ENCODE results near the gene CENPL. TPM values are rescaled to one million over a fixed set of nuclear protein-coding genes. Genes with fewer than 3 reads are reported as not detected.
A peak's percentile ranks its signal among the peaks of the same experiment; 100 is the strongest.

The CENPL gene
- total and polyA plus RNA-seq, 9 of the 15 experiments (the other 6 are each of a cell fraction or from before 2014, with no cell fraction given) = 33.0 to 52.7 (median 39.7) TPM

DNA sequence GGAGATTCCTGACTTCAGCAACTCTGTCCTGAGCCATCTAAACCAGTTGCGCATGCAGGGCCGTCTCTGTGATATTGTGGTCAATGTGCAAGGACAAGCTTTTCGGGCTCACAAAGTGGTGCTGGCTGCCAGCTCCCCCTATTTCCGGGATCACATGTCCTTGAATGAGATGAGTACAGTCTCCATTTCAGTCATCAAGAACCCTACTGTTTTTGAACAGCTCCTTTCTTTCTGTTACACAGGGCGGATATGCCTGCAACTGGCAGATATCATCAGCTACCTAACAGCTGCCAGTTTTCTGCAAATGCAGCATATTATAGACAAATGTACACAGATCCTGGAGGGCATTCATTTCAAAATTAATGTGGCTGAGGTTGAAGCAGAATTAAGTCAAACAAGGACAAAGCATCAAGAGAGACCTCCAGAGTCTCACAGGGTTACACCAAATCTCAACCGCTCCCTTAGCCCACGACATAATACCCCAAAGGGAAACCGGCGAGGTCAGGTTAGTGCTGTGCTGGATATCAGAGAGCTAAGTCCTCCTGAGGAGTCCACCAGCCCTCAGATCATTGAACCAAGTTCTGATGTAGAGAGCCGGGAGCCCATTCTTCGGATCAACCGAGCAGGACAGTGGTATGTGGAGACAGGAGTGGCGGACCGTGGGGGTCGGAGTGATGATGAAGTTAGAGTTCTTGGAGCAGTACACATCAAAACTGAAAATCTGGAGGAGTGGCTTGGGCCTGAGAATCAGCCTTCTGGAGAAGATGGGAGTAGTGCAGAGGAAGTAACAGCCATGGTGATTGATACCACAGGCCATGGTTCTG lies 45.8 kb upstream of the CENPL start (continued):
- TF ChIP-seq, protein P1, sequence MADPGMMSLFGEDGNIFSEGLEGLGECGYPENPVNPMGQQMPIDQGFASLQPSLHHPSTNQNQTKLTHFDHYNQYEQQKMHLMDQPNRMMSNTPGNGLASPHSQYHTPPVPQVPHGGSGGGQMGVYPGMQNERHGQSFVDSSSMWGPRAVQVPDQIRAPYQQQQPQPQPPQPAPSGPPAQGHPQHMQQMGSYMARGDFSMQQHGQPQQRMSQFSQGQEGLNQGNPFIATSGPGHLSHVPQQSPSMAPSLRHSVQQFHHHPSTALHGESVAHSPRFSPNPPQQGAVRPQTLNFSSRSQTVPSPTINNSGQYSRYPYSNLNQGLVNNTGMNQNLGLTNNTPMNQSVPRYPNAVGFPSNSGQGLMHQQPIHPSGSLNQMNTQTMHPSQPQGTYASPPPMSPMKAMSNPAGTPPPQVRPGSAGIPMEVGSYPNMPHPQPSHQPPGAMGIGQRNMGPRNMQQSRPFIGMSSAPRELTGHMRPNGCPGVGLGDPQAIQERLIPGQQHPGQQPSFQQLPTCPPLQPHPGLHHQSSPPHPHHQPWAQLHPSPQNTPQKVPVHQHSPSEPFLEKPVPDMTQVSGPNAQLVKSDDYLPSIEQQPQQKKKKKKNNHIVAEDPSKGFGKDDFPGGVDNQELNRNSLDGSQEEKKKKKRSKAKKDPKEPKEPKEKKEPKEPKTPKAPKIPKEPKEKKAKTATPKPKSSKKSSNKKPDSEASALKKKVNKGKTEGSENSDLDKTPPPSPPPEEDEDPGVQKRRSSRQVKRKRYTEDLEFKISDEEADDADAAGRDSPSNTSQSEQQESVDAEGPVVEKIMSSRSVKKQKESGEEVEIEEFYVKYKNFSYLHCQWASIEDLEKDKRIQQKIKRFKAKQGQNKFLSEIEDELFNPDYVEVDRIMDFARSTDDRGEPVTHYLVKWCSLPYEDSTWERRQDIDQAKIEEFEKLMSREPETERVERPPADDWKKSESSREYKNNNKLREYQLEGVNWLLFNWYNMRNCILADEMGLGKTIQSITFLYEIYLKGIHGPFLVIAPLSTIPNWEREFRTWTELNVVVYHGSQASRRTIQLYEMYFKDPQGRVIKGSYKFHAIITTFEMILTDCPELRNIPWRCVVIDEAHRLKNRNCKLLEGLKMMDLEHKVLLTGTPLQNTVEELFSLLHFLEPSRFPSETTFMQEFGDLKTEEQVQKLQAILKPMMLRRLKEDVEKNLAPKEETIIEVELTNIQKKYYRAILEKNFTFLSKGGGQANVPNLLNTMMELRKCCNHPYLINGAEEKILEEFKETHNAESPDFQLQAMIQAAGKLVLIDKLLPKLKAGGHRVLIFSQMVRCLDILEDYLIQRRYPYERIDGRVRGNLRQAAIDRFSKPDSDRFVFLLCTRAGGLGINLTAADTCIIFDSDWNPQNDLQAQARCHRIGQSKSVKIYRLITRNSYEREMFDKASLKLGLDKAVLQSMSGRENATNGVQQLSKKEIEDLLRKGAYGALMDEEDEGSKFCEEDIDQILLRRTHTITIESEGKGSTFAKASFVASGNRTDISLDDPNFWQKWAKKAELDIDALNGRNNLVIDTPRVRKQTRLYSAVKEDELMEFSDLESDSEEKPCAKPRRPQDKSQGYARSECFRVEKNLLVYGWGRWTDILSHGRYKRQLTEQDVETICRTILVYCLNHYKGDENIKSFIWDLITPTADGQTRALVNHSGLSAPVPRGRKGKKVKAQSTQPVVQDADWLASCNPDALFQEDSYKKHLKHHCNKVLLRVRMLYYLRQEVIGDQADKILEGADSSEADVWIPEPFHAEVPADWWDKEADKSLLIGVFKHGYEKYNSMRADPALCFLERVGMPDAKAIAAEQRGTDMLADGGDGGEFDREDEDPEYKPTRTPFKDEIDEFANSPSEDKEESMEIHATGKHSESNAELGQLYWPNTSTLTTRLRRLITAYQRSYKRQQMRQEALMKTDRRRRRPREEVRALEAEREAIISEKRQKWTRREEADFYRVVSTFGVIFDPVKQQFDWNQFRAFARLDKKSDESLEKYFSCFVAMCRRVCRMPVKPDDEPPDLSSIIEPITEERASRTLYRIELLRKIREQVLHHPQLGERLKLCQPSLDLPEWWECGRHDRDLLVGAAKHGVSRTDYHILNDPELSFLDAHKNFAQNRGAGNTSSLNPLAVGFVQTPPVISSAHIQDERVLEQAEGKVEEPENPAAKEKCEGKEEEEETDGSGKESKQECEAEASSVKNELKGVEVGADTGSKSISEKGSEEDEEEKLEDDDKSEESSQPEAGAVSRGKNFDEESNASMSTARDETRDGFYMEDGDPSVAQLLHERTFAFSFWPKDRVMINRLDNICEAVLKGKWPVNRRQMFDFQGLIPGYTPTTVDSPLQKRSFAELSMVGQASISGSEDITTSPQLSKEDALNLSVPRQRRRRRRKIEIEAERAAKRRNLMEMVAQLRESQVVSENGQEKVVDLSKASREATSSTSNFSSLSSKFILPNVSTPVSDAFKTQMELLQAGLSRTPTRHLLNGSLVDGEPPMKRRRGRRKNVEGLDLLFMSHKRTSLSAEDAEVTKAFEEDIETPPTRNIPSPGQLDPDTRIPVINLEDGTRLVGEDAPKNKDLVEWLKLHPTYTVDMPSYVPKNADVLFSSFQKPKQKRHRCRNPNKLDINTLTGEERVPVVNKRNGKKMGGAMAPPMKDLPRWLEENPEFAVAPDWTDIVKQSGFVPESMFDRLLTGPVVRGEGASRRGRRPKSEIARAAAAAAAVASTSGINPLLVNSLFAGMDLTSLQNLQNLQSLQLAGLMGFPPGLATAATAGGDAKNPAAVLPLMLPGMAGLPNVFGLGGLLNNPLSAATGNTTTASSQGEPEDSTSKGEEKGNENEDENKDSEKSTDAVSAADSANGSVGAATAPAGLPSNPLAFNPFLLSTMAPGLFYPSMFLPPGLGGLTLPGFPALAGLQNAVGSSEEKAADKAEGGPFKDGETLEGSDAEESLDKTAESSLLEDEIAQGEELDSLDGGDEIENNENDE (IDR thresholded peaks at IDR 0.05; ENCODE audit: low read depth, low read length) = no peak
- no peak for TF ChIP-seq ATF2 (CRISPR knock-in tag; IDR thresholded peaks at IDR 0.05)
- no peak for TF ChIP-seq CHD2 (IDR thresholded peaks at IDR 0.05; ENCODE audit: low read depth, low read length)
- peak; percentile 74 for TF ChIP-seq MAFK (IDR thresholded peaks at IDR 0.05; ENCODE audit: low read length)
- TF ChIP-seq ZBTB5 (IDR thresholded peaks at IDR 0.05) = no peak
- no peak for TF ChIP-seq CAMTA2 (CRISPR knock-in tag; conservative IDR thresholded peaks at IDR 0.05)
- no peak for TF ChIP-seq PPARD (CRISPR knock-in tag; IDR thresholded peaks at IDR 0.05)
- peak; percentile 44; the same call in 1 of the 2 replicates for TF ChIP-seq CBFA2T3 (IDR thresholded peaks at IDR 0.05)
- no peak for TF ChIP-seq TAF15 (IDR thresholded peaks at IDR 0.05; ENCODE audit: low read depth, low read length)
- no peak for TF ChIP-seq MEF2D (tag; conservative IDR thresholded peaks at IDR 0.05; ENCODE audit: low read depth)
- no peak for TF ChIP-seq ZNF224 (CRISPR knock-in tag; IDR thresholded peaks at IDR 0.05)
